GM23248 (cell line): ENCODE data around the gene MRPS17. TPM values are rescaled to one million over a fixed set of nuclear protein-coding genes. Genes with fewer than 3 reads are reported as not detected.

Experiments
- DNase-seq: peaks from one replicate; pipeline ENCODE4 v3.0.0-alpha.2; 2015
- H2AFZ ChIP-seq: fragments of 200-600 bp; sonication (generic); 2 replicates; pipeline ENCODE4 v1.6.1; 2016; ENCODE audit warnings: antibody characterized with exemption
- H3F3A ChIP-seq: fragments of 200-600 bp; sonication (generic); 2 replicates; pipeline ENCODE4 v1.6.1; 2016; ENCODE audit warnings: mild to moderate bottlenecking, antibody characterized with exemption, mixed run types; ENCODE audit not compliant: insufficient read depth
- H3K27ac ChIP-seq: fragments of 200-600 bp; sonication (generic); 2 replicates; pipeline ENCODE4 v1.5.1; 2016; ENCODE audit warnings: mild to moderate bottlenecking
- H3K27me3 ChIP-seq: fragments of 200-600 bp; sonication (generic); replicated peaks from 2 replicates; pipeline ENCODE4 v1.6.1; 2016; ENCODE audit warnings: mild to moderate bottlenecking; ENCODE audit not compliant: insufficient read depth
- H3K36me3 ChIP-seq: fragments of 200-600 bp; sonication (generic); 2 replicates; pipeline ENCODE4 v1.6.1; 2016; ENCODE audit warnings: low read depth, mild to moderate bottlenecking
- H3K4me1 ChIP-seq: fragments of 200-600 bp; sonication (generic); 2 replicates; pipeline ENCODE4 v1.6.1; 2016; ENCODE audit warnings: mild to moderate bottlenecking; ENCODE audit not compliant: insufficient read depth
- H3K4me2 ChIP-seq: fragments of 200-600 bp; sonication (generic); one replicate; pipeline ENCODE4 v1.6.1; 2016; ENCODE audit warnings: mild to moderate bottlenecking; ENCODE audit not compliant: unreplicated experiment
- H3K4me3 ChIP-seq: fragments of 200-600 bp; sonication (generic); 2 replicates; pipeline ENCODE4 v1.5.1; 2016; ENCODE audit warnings: mild to moderate bottlenecking
- H3K79me2 ChIP-seq: fragments of 200-600 bp; sonication (generic); 2 replicates; pipeline ENCODE4 v1.6.1; 2016; ENCODE audit warnings: mild to moderate bottlenecking; ENCODE audit not compliant: insufficient read depth
- H3K9ac ChIP-seq: fragments of 200-600 bp; sonication (generic); 2 replicates; pipeline ENCODE4 v1.6.1; 2016; ENCODE audit warnings: mild to moderate bottlenecking
- H3K9me2 ChIP-seq: fragments of 200-600 bp; sonication (generic); 2 replicates; pipeline ENCODE4 v1.6.1; 2016; ENCODE audit warnings: mixed run types, mild to moderate bottlenecking, moderate library complexity; ENCODE audit not compliant: insufficient read depth
- H3K9me3 ChIP-seq: fragments of 200-600 bp; sonication (generic); one replicate; pipeline ENCODE4 v1.6.1; 2017; ENCODE audit warnings: low read depth
- H4K20me1 ChIP-seq: fragments of 200-600 bp; sonication (generic); 2 replicates; pipeline ENCODE4 v1.6.0; 2016; ENCODE audit not compliant: insufficient read depth
- EZH2 ChIP-seq: fragments of 200-600 bp; sonication (generic); IDR thresholded peaks from 2 replicates; pipeline ENCODE4 v1.6.1; 2018; ENCODE audit warnings: antibody characterized with exemption, mild to moderate bottlenecking; ENCODE audit not compliant: insufficient read depth, poor library complexity, severe bottlenecking
- EZH2phosphoT487 ChIP-seq: fragments of 200-600 bp; sonication (generic); IDR thresholded peaks from 2 replicates; pipeline ENCODE4 v1.6.1; 2018; ENCODE audit warnings: antibody characterized with exemption, moderate library complexity, mild to moderate bottlenecking, low read depth; ENCODE audit not compliant: insufficient read depth
- WGBS, 2 experiments: methylation state at CpG; one replicate each; pipeline ENCODE4 v1.1.6; 2015 to 2017; ENCODE audit warnings: low lambda C conversion rate in 2 of 2, low coverage in 1 of 2; ENCODE audit errors: missing lambda C conversion rate in 2 of 2; 5-methylcytosine and 5-hydroxymethylcytosine counted together
- in situ Hi-C: fragments of 300-500 bp; cut with MboI; formaldehyde crosslinking; loops from 2 replicates; pipeline ENCODE4 v1.15.0; 2020
- polyA plus RNA-seq: library from polyadenylated mRNA; unstranded; fragments of >200 nt; fragmentation: Nextera tagmentation; extraction: Ambion mirVana; gene quantifications from 2 replicates; pipeline ENCODE4 v1.2.1, GENCODE V29; 2016
- total RNA-seq: library from RNA; depleted of rRNA; stranded (reverse); fragments of >200 nt; shearing (Covaris generic); gene quantifications from 2 replicates; pipeline ENCODE4 v1.2.3, GENCODE V29; 2014

The MRPS17 gene
- total and polyA plus RNA-seq, 2 experiments from 2014 or later: 10.3 to 22.2 TPM

DNA sequence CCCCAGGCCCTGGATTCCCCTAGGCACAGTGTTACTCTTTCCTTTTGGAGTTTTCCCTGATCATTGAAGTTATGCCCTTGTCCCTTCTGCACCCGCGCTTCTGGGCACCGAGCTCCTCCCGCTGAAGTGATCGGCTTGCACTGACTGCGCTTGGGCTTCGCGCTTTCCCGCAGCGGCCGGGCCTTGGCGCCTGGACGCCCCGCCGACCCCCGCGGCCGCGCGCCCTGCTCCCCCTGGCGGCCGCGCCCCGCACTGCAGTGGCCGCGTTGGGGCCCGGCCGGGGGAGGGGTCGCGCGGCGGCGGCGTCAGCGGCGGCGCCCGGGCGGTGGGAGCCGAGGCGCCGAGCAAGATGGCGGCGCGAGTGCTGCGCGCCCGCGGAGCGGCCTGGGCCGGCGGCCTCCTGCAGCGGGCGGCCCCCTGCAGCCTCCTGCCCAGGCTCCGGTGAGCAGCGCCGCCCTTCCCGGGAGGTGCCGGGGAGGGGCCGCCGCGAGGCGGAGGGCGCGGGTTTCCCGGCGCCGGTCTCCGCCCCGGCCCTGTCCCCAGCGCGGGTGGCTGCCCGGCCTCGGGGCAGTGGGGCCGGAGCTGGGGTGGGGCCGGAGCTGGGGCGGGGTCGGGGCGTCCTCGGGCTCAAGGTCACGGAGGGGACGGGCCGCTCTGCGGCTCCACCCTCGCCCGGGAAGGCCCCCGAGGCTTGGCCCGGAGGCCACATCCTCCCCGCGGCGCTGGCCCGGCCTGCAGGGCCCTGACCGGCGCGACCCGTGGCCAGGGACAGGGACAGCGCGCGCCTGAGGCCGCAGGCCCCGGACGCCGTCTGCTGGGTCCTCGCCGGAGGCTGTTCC is 12.8 kb downstream of the MRPS17 start, which contains the start of gene NIPSNAP2:
Gene NIPSNAP2, plus strand, starts transcription at position 325 of the 839 bp plus-strand sequence. Its CDS starts 25 bp downstream, at position 350.
- H3K4me2 ChIP-seq: peak within 1 kb of the TSS; percentile 69
- WGBS, 2 experiments: 1 to 2% methylated on average over 48 to 55 of the region's 105 CpGs
- H3K9me2 ChIP-seq: no peaks in the 10 kb centered on the region
- in situ Hi-C loops: loop anchor here (25.0 kb wide), 1 partner anchor 327 kb away; no protein-coding TSS in a partner anchor
- TF ChIP-seq EZH2: no peak
- TF ChIP-seq EZH2phosphoT487: no peak
- H3K79me2 ChIP-seq: peaks cover 24% of the 10 kb centered on the region
- H3K4me1 ChIP-seq: peaks cover 18% of the 10 kb centered on the region; the same call in 1 of the 2 replicates
- peak; percentile 79 for DNase-seq
- H3K9ac ChIP-seq: peak within 1 kb of the TSS; percentile 81
- peak within 1 kb of the TSS; percentile 64 for H3K27ac ChIP-seq
- H3K4me3 ChIP-seq: peak within 1 kb of the TSS; percentile 72
- H4K20me1 ChIP-seq: no peaks in the 10 kb centered on the region
- no peaks in the 10 kb centered on the region for H3K27me3 ChIP-seq
- peak within 1 kb of the TSS; percentile 73 for H2AFZ ChIP-seq
- no peaks in the 10 kb centered on the region for H3K36me3 ChIP-seq
- H3F3A ChIP-seq: 0 out of 2 replicates have a peak, but pooled peaks cover 9% of the 10 kb centered on the region
- H3K9me3 ChIP-seq: no peaks in the 10 kb centered on the region

DNA sequence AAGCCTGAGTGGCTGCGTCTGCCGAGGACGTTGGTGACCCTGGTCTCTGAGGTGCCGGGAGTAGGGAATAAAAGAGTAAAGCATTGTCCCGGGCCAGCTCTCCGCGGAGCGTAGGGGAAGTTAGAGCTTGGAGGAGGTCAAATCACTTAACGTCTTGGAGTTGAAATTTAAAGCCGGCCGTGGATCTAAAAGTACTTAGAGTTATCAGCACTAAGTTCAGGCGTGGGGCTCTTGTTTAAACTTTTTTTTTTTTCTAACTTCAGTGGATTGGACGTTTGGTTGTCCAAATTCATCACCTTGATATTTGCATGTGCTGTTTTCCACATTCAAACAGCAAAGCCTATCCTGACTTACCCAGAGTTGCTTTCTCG is 13.4 kb downstream of the MRPS17 start:
- Histone ChIP-seq H3K27ac (peak overlapping the region; percentile 64), H3K4me3 (peak overlapping the region; percentile 72)
- in situ Hi-C loops: loop anchor here (25.0 kb wide), 1 partner anchor 328 kb away; no protein-coding TSS in a partner anchor

DNA sequence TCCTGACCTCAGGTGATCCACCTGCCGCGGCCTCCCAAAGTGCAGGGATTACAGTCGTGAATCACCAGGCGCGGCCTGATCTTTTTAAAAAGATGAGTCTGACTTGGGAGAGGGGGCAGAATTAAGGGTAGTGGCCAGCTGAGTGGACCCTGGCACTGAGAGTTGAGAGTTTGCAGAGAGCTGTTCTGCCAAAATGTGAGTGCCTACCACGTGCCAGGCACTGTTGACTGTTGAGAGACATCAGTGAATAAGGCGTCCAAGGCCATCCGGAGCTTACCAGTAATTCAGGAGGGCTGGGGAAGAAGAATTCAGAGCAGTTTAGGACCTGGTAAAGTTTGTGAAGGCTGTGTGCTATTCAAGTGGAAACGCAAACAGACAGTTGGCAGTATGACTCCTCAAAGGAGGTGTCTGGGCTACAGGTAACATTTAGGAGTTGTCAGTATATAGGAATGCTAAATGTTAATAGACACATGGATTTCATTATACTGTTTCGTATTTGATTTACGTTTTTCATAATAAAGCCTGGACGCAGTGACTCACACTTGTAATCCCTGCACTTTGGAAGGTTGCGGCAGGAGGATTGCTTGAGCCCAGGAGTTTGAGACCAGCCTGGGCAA is 14.2 kb downstream of the MRPS17 start:
- Histone ChIP-seq H3K4me1 (peaks cover 18% of the 10 kb centered on the region; the same call in 1 of the 2 replicates), H3K9me2 (no peaks in the 10 kb centered on the region), H3K27me3 (no peaks in the 10 kb centered on the region), H3K4me2 (peak overlapping the region; percentile 69), H3K27ac (peak overlapping the region; percentile 64), H3K79me2 (peaks cover 28% of the 10 kb centered on the region), H3K9me3 (no peaks in the 10 kb centered on the region), H2AFZ (no peak overlapping the region), H3K36me3 (no peaks in the 10 kb centered on the region), H3K4me3 (peak overlapping the region; percentile 72), H3K9ac (peak overlapping the region; percentile 81), H3F3A (0 out of 2 replicates have a peak, but pooled peaks cover 9% of the 10 kb centered on the region), H4K20me1 (no peaks in the 10 kb centered on the region)
- in situ Hi-C loops: loop anchor here (25.0 kb wide), 1 partner anchor 329 kb away; no protein-coding TSS in a partner anchor
- 43 to 44% methylated on average over 13 of the region's 13 CpGs for WGBS, 2 experiments
- no peak for TF ChIP-seq EZH2
- DNase-seq: peak; percentile 79

More for the DNA sequence above, 13.4 kb downstream of the MRPS17 start:
- peak; percentile 75 for DNase-seq
- Histone ChIP-seq H2AFZ (peak overlapping the region; percentile 71), H3F3A (0 out of 2 replicates have a peak, but pooled peaks cover 9% of the 10 kb centered on the region), H3K36me3 (no peaks in the 10 kb centered on the region), H3K9me2 (no peaks in the 10 kb centered on the region), H3K9me3 (no peaks in the 10 kb centered on the region), H3K27me3 (no peaks in the 10 kb centered on the region), H4K20me1 (no peaks in the 10 kb centered on the region), H3K4me2 (peak overlapping the region; percentile 69), H3K79me2 (peaks cover 24% of the 10 kb centered on the region), H3K4me1 (peaks cover 18% of the 10 kb centered on the region; the same call in 1 of the 2 replicates), H3K9ac (peak overlapping the region; percentile 81)
- TF ChIP-seq EZH2: no peak
- TF ChIP-seq EZH2phosphoT487: no peak
- 3 to 5% methylated on average over 14 of the region's 14 CpGs for WGBS, 2 experiments

DNA sequence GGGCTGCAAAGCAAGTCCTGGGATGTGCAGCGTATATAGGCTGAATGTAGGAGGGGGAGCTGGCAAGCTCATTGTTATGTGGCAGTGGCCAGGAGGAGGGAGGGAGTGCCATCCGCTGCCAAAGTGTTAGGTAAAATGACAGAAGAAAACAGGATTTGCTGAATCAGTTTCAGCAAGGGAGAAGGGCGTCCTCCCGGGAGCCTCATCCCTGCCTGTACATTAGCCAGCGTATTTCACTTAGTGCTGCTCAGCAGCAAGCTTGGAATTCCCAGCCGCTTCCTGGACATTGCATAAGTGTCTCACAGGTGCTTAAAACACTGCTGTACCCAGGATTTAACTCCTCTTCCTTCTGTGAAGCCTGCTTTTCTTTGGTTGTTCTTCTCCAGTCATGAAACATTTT is 15.2 kb downstream of the MRPS17 start:
- Histone ChIP-seq H3K4me2 (no peak overlapping the region), H3K27ac (no peak overlapping the region), H3K9me3 (no peaks in the 10 kb centered on the region), H3K79me2 (peaks cover 38% of the 10 kb centered on the region), H3F3A (0 out of 2 replicates have a peak, but pooled peaks cover 9% of the 10 kb centered on the region), H3K4me1 (peaks cover 18% of the 10 kb centered on the region; the same call in 1 of the 2 replicates), H2AFZ (no peak overlapping the region), H4K20me1 (no peaks in the 10 kb centered on the region), H3K4me3 (no peak overlapping the region), H3K9ac (no peak overlapping the region), H3K36me3 (no peaks in the 10 kb centered on the region), H3K9me2 (no peaks in the 10 kb centered on the region), H3K27me3 (no peaks in the 10 kb centered on the region)
- DNase-seq: no peak
- 87% methylated on average over 6 of the region's 6 CpGs for WGBS, 2 experiments
- in situ Hi-C loops: loop anchor here (25.0 kb wide), 1 partner anchor 330 kb away; no protein-coding TSS in a partner anchor
- TF ChIP-seq EZH2phosphoT487 (no peak), EZH2 (no peak)
